NOMO-1 (cell line): Measurements from ENCODE around the gene LPP.

Experiments used
- DNase-seq, 2 experiments: peaks; one replicate each; lab custom pipeline; 2025; ENCODE audit not compliant: unreplicated experiment in 2 of 2; lab: John Stamatoyannopoulos, UW

LPP gene

GRCh38 chr3:188749010-188749617, 595.2 kb downstream of the LPP start:
- DNase-seq = no peak

GRCh38 chr3:188749830-188750229, 595.9 kb downstream of the LPP start:
- DNase-seq = no peak

GRCh38 chr3:188750617-188751016, 596.7 kb downstream of the LPP start:
- DNase-seq = no peak

DNA sequence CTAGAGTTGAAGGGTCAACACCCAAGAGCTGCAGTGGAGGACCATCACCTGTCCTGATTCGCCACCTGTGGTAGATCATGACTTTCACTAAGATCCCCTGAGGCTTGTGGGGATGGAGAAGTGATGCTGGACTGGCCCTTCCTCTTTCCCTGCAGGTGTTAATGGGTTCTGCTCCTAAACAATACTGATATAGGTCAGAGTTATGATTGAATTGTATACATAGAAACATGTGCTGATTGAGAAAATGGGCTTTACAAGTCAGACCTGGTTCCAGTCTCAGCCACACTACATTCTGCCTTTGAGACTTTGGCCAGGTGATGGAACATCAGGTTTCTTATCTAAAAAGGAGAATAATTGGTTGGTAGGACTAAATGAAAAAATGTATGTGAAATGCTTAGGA, 598.9 kb downstream of the LPP start:
- DNase-seq = no peak

- DNase-seq = no peak
These were observed 600.3 kb downstream of the LPP start for GRCh38 chr3:188754267-188754666.

DNA sequence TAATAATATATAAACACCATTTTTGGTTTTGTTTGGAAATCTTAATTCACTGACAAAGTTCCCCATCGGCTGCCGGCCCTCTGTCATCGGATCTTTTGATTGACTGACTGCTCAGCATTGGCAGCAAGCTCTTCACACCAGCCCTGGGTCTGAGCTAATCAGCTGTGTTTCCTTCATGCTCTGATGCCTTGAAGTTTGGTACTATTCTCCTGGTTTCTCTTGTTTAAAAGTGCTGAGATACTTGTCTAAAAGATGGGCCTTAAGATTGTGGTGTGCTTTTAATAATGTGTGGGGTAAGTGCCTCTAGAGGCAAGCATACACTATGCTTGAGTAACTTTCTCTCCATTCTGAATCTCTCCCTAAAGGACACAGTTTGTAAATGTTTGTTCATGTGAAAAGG, 602.3 kb downstream of the LPP start:
- no peak for DNase-seq

DNA sequence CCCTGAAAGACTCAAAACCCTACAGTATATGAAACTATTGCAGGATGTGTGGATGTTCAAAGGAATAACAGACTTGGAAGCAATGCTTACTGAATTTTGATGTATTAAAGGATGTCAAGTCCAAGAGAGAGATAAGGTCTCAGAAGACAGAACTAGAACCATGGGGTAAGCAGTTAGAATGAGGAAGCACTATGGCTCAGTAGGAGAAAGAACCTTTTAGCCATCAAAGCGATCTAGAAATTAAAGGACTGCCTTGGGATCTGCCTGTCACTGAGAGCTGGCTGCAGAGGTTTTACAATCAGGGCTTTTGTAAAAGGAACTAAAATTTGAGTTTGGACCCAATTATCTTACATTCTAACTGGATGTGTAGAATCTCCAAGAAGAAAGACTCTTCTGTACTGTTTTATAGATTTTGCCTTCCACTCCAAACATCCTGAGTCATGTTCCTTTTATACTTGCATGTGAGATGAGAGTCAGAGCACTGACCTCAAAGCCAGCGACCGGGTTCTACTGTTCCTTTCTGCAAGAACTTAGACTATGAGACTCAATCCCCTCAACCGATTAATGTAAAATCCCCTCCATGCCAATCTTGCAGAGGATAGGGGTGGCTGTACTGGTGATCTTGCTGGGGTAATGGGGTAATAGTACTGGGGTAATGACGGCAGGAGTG, 605.5 kb downstream of the LPP start:
- DNase-seq = peak in 1 of 2 experiments; percentile 18

DNA sequence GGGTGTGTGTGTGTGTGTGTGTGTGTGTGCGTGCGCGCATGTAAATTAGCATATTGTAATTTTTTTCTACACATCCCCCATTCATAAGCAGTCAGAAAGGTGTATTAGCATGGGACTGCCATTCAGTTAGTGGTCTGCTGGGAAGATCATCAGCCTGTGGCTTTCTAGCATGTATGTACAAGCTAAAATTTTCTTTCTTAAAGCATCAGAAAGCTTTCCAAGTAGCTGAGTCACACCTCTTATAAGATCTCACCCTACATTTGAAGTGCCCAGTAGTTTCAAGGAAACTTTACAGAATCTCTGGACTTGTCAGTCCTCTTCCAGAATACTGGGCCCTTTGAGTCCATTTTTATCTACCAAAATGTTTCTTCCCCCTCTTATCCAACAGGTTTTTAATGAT, 606.5 kb downstream of the LPP start:
- DNase-seq = no peak

DNA sequence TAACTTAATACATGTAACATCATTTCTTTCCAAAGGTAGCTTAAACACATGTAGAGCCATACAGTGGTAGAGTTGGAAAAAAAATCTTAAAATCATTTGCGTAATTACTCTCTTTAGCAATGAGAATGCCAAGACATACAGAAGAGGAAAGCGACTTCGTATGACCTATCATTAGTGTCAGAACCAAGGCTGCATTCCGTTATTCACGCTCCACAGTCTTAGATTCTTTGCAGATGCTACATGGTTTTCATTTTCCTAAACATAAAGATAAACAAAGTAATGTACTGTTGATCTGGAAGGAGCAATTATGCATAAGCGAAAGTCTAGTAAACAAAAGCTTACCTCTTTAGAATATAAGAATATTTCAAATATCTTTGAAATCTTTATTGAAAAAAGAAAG, 607.5 kb downstream of the LPP start:
- DNase-seq = no peak

DNA sequence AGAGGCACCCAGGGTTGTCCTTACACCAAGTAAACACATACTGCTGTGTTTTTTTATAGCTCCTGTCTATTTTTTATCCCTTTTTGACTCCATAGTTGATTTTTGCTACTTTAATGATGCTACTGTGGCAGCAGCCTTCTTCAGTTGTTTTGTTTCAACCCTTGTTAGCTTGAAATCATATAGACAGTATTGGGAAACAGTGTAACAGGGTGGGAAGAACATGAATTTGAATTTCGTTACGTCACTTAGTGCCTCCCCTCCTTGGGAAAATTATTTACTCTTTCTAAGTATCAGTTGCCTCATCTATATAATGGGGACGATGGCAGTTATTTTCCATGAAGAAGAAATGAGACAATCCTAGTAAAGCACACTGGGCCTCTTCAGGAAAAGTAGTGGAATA, 608.0 kb downstream of the LPP start:
- no peak for DNase-seq

DNA sequence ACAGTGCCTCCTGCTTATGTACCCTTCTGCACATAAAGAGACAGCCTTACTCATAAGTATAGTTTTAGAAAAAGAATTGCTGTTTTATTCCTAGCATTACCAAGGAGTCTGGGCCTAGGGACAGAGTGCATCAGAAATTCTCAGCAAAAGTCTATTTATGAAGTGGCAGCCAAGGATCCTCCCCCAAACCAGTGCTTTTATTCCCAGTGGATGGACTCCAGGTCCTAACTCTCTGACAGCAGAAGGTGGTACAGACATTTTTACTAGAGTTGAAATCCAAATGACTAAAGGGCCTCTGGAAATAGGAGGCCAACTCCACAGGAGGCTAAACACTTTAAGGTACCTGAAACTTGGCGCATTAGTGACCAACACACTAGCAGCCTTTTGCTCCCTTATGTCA, 610.7 kb downstream of the LPP start:
- DNase-seq = no peak

DNA sequence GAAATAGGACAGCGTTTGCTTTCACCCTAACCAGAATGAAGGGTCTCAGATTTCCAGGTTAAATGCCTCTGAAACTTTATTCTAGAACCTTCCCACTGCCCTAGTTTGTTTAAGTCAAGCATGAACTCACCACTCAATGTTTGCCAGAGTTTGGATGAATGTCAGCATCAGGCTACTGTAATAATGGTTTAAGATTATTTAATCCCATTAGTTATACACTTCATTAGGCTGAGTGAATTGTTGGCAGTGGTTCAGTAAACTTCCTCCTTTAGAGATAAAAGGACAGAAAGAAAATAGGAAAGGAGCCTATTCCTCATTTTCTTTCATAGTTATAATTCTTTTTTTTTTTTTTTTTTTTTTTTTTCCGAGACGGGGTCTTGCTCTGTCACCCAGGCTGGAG, 615.9 kb downstream of the LPP start:
- no peak for DNase-seq

DNA sequence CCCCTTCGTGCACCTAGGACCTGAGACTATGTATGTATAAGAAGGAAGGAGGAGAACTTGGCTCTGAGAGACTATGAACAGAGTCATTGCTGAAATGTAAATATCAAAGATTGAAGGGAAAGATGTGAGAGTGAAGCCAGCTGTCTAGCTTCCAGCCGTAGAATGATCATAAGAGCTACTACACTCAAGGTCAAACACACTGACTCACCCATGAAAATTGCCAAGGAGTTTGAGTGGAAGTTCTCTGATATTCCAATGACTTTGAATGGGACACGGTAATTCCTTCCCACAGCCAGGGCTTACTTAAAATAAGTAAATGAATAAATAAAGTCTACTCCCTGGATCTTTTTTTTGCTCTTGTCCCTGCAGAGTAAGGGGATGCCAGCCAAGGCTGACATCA, 618.9 kb downstream of the LPP start:
- DNase-seq = no peak

GRCh38 chr3:188775412-188775811, 621.5 kb downstream of the LPP start:
- DNase-seq = no peak

GRCh38 chr3:188776447-188776846, 622.5 kb downstream of the LPP start:
- DNase-seq = no peak

DNA sequence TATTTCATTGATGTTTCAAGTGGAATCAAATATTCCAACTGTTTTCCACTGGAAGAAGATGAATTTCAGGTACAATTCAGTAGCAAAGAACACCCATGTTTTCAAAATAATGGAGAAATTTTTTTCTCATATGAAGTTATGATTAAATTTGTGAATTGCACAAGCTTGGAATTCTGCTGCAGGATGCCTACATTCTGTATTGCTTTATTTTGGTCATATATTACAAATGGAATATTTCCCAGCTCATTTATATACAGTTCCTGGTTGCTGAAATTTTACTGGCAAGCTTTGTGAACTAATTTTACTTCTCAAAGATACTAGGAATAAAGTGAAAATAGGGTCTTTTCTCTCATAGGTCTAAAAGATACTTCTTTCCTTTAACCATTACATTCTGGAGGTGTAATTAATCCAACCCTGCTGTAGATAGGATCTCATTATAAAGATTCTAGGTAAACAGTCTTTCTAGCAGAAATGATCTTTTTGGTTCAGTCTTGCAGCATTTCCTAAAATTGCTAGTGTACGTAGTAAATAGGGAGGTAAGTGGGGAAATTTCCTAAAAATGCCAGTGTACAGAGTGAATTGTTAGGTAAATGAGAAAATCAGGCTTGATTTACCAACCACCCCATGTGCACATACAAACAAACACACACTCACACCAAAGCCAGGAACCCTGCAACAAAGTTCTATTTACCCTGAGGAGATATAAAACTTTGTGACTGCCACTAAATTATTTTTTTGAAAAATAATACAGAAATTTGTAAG, 624.3 kb downstream of the LPP start:
- no peak for DNase-seq

GRCh38 chr3:188779281-188779980, 625.5 kb downstream of the LPP start:
- no peak for DNase-seq

DNA sequence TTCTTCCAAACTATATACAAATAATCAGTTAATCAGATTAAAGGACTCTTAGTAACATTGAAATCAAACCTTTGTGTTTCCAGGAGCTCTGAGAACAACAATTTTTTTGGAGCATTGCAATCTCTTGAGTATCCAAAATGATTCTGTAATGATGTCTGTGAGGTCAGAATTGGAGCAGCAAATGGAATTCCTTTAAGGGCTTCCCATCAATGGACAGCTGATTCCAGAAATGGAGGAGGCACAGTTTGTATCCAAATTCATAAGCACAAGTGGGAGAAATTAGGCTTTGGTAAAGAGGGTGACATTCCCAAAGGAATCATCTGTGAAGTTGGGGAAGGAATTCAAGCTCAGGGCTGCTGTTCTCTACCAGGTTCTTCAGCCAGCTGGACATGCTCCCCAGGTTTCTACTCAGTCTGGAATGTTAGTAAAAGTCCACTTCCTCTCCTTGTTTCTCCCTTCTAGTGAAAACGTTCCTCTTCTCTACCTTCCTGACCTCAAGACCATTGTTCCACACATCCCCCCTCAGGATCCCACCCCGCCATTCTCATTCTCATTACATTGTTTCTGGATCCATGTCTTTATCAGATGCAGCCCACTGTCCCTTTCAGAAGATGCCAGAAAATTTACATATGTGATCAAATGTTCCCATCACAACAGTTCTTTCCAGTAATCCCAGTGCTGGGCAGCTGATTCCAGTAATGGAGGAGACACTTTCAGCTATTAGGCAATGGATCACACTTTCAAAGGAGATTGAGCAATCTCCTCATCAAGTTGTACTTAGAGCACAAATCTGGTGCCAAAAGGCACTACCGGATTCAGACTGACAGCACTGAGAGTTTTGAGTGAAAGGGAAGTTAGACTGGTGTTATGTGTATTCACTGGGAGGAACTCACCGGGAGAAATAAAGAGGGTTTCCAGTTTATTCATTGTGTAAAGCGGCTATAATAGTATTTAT, 626.5 kb downstream of the LPP start:
- peak; percentile 72 to 94 for DNase-seq

GRCh38 chr3:188782613-188783124, 628.7 kb downstream of the LPP start:
- no peak for DNase-seq

- no peak for DNase-seq
These were observed 632.5 kb downstream of the LPP start for GRCh38 chr3:188786424-188786823.
